ENCODE data around the gene MAP3K7CL. TPM values are rescaled to one million over a fixed set of nuclear protein-coding genes. Genes with fewer than 3 reads are reported as not detected.

The MAP3K7CL gene
- total RNA-seq, 1 donor from 2014 or later: 67.3 TPM

DNA sequence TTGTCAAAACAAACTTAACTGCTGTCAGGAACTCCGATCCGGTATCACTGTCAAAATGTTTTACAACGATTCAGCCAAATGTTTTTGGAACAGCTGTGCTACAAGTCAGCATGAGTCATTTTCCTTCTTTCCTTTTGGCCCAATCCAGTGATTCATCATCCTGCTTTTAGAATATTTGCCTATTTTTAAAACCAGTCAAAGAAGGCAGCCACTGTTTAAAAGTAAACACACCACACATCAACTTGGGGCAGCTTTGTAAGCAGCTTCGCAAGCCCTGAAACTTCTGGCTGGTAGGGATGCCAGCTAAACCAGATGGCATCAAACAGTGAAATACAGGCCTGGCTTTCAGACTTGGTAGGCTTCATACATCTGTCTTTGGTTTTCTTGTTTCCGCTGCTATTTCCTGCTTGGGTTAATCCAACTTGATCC is 14.9 kb downstream of the MAP3K7CL start:
- peaks cover 8% of the 10 kb centered on the region for H3K36me3 Mint-ChIP-seq (ENCODE audit: low read depth, unreplicated experiment)
- H2AFZ ChIP-seq (ENCODE audit: low read depth, low read length): no peak overlapping the region

DNA sequence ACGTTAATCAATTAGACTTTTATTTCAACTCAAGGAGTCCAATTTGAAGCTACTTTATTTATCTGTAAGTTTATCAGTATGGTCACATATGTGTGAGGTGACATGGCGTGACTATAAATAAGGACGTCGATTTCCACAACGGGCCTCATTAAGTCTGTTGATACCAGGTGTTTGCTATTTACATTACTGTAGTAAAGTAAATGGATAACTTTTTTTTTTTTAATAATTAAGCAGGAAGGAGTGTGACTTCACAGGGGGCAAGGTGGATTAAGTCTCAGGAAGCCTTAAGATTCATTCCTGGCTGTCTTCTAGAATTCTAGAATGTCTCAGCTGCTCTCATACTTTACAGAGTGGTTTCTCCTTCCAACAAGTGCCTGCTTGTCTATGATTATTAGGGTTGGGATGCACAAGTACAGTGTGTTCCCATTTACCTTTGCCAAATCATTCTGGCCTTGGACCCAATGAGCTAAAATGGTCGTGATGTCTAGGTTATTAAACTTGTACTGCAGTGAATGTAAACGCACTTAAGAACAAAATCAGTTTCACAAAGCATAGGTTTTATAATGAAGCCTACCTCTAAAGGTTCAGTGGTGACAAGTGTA is 15.5 kb downstream of the MAP3K7CL start:
- Histone ChIP-seq H3K4me1 (ENCODE audit: insufficient read depth, low read length) (peaks cover 50% of the 10 kb centered on the region), H4K20me1 (ENCODE audit: insufficient read depth, low read length) (no peaks in the 10 kb centered on the region), H3K4me3 (ENCODE audit: insufficient read depth, low read depth, low read length) (peak overlapping the region; percentile 25), H3K36me3 (ENCODE audit: insufficient read depth, low read length) (peaks cover 14% of the 10 kb centered on the region), H3K27ac (ENCODE audit: low read depth, low read length) (peak overlapping the region; percentile 94), H3K79me2 (ENCODE audit: insufficient read depth, low read length) (peaks cover 25% of the 10 kb centered on the region), H3K4me2 (ENCODE audit: low read length) (peak overlapping the region; percentile 75), H3K9ac (ENCODE audit: low read length) (peak overlapping the region; percentile 71), H3K27me3 (ENCODE audit: insufficient read depth, low read length) (no peaks in the 10 kb centered on the region), H2AFZ (ENCODE audit: low read depth, low read length) (no peak overlapping the region), H3K9me3 (ENCODE audit: insufficient read depth, low read depth, low read length) (no peaks in the 10 kb centered on the region)
- Mint-ChIP-seq H3K27me3 (ENCODE audit: low read depth, unreplicated experiment) (no peaks in the 10 kb centered on the region), H3K36me3 (ENCODE audit: low read depth, unreplicated experiment) (peaks cover 10% of the 10 kb centered on the region), H3K4me3 (ENCODE audit: unreplicated experiment) (no peak overlapping the region), H3K27ac (ENCODE audit: unreplicated experiment) (peak overlapping the region; percentile 92), H3K4me1 (ENCODE audit: low read depth, unreplicated experiment) (peaks cover 49% of the 10 kb centered on the region), H3K9me3 (ENCODE audit: unreplicated experiment) (no peaks in the 10 kb centered on the region)
- no peak for DNase-seq (ENCODE audit: low read depth)
- TF ChIP-seq EZH2 (IDR thresholded peaks at IDR 0.05; ENCODE audit: insufficient read depth, low read length): no peak
- TF ChIP-seq, protein P1, sequence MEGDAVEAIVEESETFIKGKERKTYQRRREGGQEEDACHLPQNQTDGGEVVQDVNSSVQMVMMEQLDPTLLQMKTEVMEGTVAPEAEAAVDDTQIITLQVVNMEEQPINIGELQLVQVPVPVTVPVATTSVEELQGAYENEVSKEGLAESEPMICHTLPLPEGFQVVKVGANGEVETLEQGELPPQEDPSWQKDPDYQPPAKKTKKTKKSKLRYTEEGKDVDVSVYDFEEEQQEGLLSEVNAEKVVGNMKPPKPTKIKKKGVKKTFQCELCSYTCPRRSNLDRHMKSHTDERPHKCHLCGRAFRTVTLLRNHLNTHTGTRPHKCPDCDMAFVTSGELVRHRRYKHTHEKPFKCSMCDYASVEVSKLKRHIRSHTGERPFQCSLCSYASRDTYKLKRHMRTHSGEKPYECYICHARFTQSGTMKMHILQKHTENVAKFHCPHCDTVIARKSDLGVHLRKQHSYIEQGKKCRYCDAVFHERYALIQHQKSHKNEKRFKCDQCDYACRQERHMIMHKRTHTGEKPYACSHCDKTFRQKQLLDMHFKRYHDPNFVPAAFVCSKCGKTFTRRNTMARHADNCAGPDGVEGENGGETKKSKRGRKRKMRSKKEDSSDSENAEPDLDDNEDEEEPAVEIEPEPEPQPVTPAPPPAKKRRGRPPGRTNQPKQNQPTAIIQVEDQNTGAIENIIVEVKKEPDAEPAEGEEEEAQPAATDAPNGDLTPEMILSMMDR (IDR thresholded peaks at IDR 0.05; ENCODE audit: insufficient read depth, low read depth, low read length): no peak
- no peak for FAIRE-seq

More for the DNA sequence above, 14.9 kb downstream of the MAP3K7CL start:
- H3K27me3 ChIP-seq (ENCODE audit: insufficient read depth, low read length): no peaks in the 10 kb centered on the region
- peak overlapping the region; percentile 75 for H3K4me2 ChIP-seq (ENCODE audit: low read length)
- DNase-seq (ENCODE audit: low read depth): peak; percentile 91
- Mint-ChIP-seq H3K4me1 (ENCODE audit: low read depth, unreplicated experiment) (peaks cover 48% of the 10 kb centered on the region), H3K4me3 (ENCODE audit: unreplicated experiment) (no peak overlapping the region), H3K27ac (ENCODE audit: unreplicated experiment) (peak overlapping the region; percentile 92), H3K9me3 (ENCODE audit: unreplicated experiment) (no peaks in the 10 kb centered on the region), H3K27me3 (ENCODE audit: low read depth, unreplicated experiment) (no peaks in the 10 kb centered on the region)
- peak overlapping the region; percentile 71 for H3K9ac ChIP-seq (ENCODE audit: low read length)
- peaks cover 14% of the 10 kb centered on the region for H3K36me3 ChIP-seq (ENCODE audit: insufficient read depth, low read length)
- no peaks in the 10 kb centered on the region for H3K9me3 ChIP-seq (ENCODE audit: insufficient read depth, low read depth, low read length)
- no peaks in the 10 kb centered on the region for H4K20me1 ChIP-seq (ENCODE audit: insufficient read depth, low read length)
- peak; percentile 45 for FAIRE-seq
- H3K4me3 ChIP-seq (ENCODE audit: insufficient read depth, low read depth, low read length): peak overlapping the region; percentile 25
- H3K79me2 ChIP-seq (ENCODE audit: insufficient read depth, low read length): peaks cover 27% of the 10 kb centered on the region
- peak overlapping the region; percentile 94 for H3K27ac ChIP-seq (ENCODE audit: low read depth, low read length)
- peaks cover 50% of the 10 kb centered on the region for H3K4me1 ChIP-seq (ENCODE audit: insufficient read depth, low read length)
- TF ChIP-seq, protein P1 (IDR thresholded peaks at IDR 0.05; ENCODE audit: insufficient read depth, low read depth, low read length): no peak
- TF ChIP-seq EZH2 (IDR thresholded peaks at IDR 0.05; ENCODE audit: insufficient read depth, low read length): no peak

DNA sequence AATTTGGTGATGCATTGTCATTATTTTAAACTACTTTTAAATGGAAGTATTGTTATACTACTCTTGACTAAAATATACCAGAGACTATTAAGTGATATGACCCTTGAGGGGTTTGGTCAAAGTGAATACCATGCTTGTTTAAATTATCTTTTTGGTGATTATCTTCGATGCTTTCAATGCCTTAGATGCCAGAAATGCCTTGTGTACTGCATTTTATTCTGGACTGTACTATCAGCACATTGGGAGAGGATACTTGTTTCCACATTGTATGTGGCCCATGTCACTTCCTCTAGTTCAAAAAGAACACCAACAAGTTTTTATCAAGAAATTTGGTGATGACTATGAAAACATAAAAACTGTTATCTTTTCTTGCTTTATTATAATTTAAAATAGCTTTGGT is 16.3 kb downstream of the MAP3K7CL start:
- Histone ChIP-seq H4K20me1 (ENCODE audit: insufficient read depth, low read length) (no peaks in the 10 kb centered on the region), H3K27ac (ENCODE audit: low read depth, low read length) (peak overlapping the region; percentile 94), H2AFZ (ENCODE audit: low read depth, low read length) (no peak overlapping the region), H3K4me3 (ENCODE audit: insufficient read depth, low read depth, low read length) (no peak overlapping the region), H3K36me3 (ENCODE audit: insufficient read depth, low read length) (peaks cover 14% of the 10 kb centered on the region), H3K4me1 (ENCODE audit: insufficient read depth, low read length) (peaks cover 50% of the 10 kb centered on the region), H3K9me3 (ENCODE audit: insufficient read depth, low read depth, low read length) (no peaks in the 10 kb centered on the region), H3K4me2 (ENCODE audit: low read length) (peak overlapping the region; percentile 75), H3K9ac (ENCODE audit: low read length) (no peak overlapping the region), H3K27me3 (ENCODE audit: insufficient read depth, low read length) (no peaks in the 10 kb centered on the region), H3K79me2 (ENCODE audit: insufficient read depth, low read length) (peaks cover 25% of the 10 kb centered on the region)
- Mint-ChIP-seq H3K27me3 (ENCODE audit: low read depth, unreplicated experiment) (no peaks in the 10 kb centered on the region), H3K27ac (ENCODE audit: unreplicated experiment) (no peak overlapping the region), H3K36me3 (ENCODE audit: low read depth, unreplicated experiment) (peaks cover 10% of the 10 kb centered on the region), H3K4me1 (ENCODE audit: low read depth, unreplicated experiment) (peaks cover 49% of the 10 kb centered on the region), H3K4me3 (ENCODE audit: unreplicated experiment) (no peak overlapping the region), H3K9me3 (ENCODE audit: unreplicated experiment) (no peaks in the 10 kb centered on the region)
- no peak for FAIRE-seq
- no peak for DNase-seq (ENCODE audit: low read depth)
- no peak for TF ChIP-seq EZH2 (IDR thresholded peaks at IDR 0.05; ENCODE audit: insufficient read depth, low read length)
- TF ChIP-seq, protein P1 (IDR thresholded peaks at IDR 0.05; ENCODE audit: insufficient read depth, low read depth, low read length): no peak
